GM23338 (cell line): ENCODE data around the gene RGS7. TPM values are rescaled to one million over a fixed set of nuclear protein-coding genes. Genes with fewer than 3 reads are reported as not detected.

Experiments
- ATAC-seq: fragments of 200-7000 bp; cut with Tn5 transposase; 3 replicates; pipeline ENCODE4 v1.9.1; 2020
- DNase-seq: peaks from one replicate; pipeline ENCODE4 v3.0.0-alpha.2; 2015; ENCODE audit warnings: low spot score
- H2AFZ ChIP-seq: fragments of 200-600 bp; sonication (generic); 2 replicates; pipeline ENCODE4 v1.8.0; 2016; ENCODE audit warnings: antibody characterized with exemption, mild to moderate bottlenecking, moderate library complexity
- H3F3A ChIP-seq: fragments of 200-600 bp; sonication (generic); replicated peaks from 2 replicates; pipeline ENCODE4 v1.8.0; 2017; ENCODE audit warnings: antibody characterized with exemption, mixed run types, low read depth
- H3K27ac ChIP-seq: fragments of 200-600 bp; sonication (generic); 2 replicates; pipeline ENCODE4 v1.6.1; 2016; ENCODE audit warnings: low read depth
- H3K27me3 ChIP-seq: fragments of 200-600 bp; sonication (generic); 2 replicates; pipeline ENCODE4 v1.8.0; 2016; ENCODE audit warnings: mild to moderate bottlenecking, mixed run types, moderate library complexity; ENCODE audit not compliant: insufficient read depth
- H3K36me3 ChIP-seq: fragments of 200-600 bp; sonication (generic); 2 replicates; pipeline ENCODE4 v1.8.0; 2016; ENCODE audit warnings: mild to moderate bottlenecking; ENCODE audit not compliant: insufficient read depth
- H3K4me1 ChIP-seq: fragments of 200-600 bp; sonication (generic); 2 replicates; pipeline ENCODE4 v1.8.0; 2016; ENCODE audit warnings: mild to moderate bottlenecking, moderate library complexity; ENCODE audit not compliant: insufficient read depth
- H3K4me2 ChIP-seq: fragments of 200-600 bp; sonication (generic); 2 replicates; pipeline ENCODE4 v1.7.1; 2017; ENCODE audit warnings: mixed run types
- H3K4me3 ChIP-seq: fragments of 200-600 bp; sonication (generic); 2 replicates; pipeline ENCODE4 v1.6.1; 2016; ENCODE audit warnings: mixed run types
- H3K79me2 ChIP-seq: fragments of 200-600 bp; sonication (generic); replicated peaks from 2 replicates; pipeline ENCODE4 v1.8.0; 2017; ENCODE audit warnings: mild to moderate bottlenecking; ENCODE audit not compliant: insufficient read depth
- H3K9me2 ChIP-seq: fragments of 200-600 bp; sonication (generic); 2 replicates; pipeline ENCODE4 v1.8.0; 2017; ENCODE audit not compliant: insufficient read depth
- H4K20me1 ChIP-seq: fragments of 200-600 bp; sonication (generic); replicated peaks from 2 replicates; pipeline ENCODE4 v1.8.0; 2017; ENCODE audit warnings: mild to moderate bottlenecking; ENCODE audit not compliant: insufficient read depth
- H3K27ac Mint-ChIP-seq: 2 replicates; pipeline ENCODE4 v1.8.0; 2020; ENCODE audit warnings: inconsistent platforms, mild to moderate bottlenecking, moderate library complexity, mixed read lengths
- H3K27me3 Mint-ChIP-seq: 3 replicates; pipeline ENCODE4 v1.8.0; 2022; ENCODE audit warnings: low read depth, mild to moderate bottlenecking, moderate library complexity, mixed read lengths, inconsistent platforms; ENCODE audit not compliant: insufficient read depth, poor library complexity
- H3K36me3 Mint-ChIP-seq: 3 replicates; pipeline ENCODE4 v1.8.0; 2021; ENCODE audit warnings: low read depth, mild to moderate bottlenecking, inconsistent platforms, moderate library complexity, mixed read lengths
- H3K4me1 Mint-ChIP-seq: 3 replicates; pipeline ENCODE4 v1.8.0; 2020; ENCODE audit warnings: mild to moderate bottlenecking, inconsistent platforms, mixed read lengths
- H3K4me3 Mint-ChIP-seq: 3 replicates; pipeline ENCODE4 v1.8.0; 2021; ENCODE audit warnings: moderate library complexity, mild to moderate bottlenecking, inconsistent platforms, mixed read lengths
- H3K9me3 Mint-ChIP-seq: 3 replicates; pipeline ENCODE4 v1.8.0; 2020; ENCODE audit warnings: moderate library complexity, mild to moderate bottlenecking, inconsistent platforms, mixed read lengths
- CREB1 ChIP-seq: fragments of 250-450 bp; sonication (Bioruptor Pico); IDR thresholded peaks from 2 replicates; pipeline ENCODE4 v1.5.0; 2020; ENCODE audit warnings: low read depth, mild to moderate bottlenecking, moderate library complexity
- EZH2phosphoT487 ChIP-seq: fragments of 200-600 bp; sonication (generic); IDR thresholded peaks from one replicate; pipeline ENCODE4 v1.8.1; 2018; ENCODE audit warnings: antibody characterized with exemption; ENCODE audit not compliant: unreplicated experiment
- JUNB ChIP-seq: IDR thresholded peaks from one replicate; pipeline ENCODE4 v1.6.1; 2016; ENCODE audit warnings: antibody characterized with exemption; ENCODE audit not compliant: unreplicated experiment
- NANOG ChIP-seq: IDR thresholded peaks from 2 replicates; pipeline ENCODE4 v1.6.1; 2016; ENCODE audit warnings: antibody characterized with exemption, borderline replicate concordance
- REST ChIP-seq: IDR thresholded peaks from one replicate; pipeline ENCODE4 v1.6.1; 2018; ENCODE audit warnings: antibody characterized with exemption; ENCODE audit not compliant: unreplicated experiment
- ZNF331 ChIP-seq: fragments of 250-450 bp; sonication (Bioruptor Pico); IDR thresholded peaks from 2 replicates; pipeline ENCODE4 v1.5.0; 2020; ENCODE audit warnings: low read depth, mild to moderate bottlenecking, moderate library complexity
- ZNF462 ChIP-seq: fragments of 250-450 bp; sonication (Bioruptor Pico); IDR thresholded peaks from 2 replicates; pipeline ENCODE4 v1.5.0; 2020; ENCODE audit warnings: mild to moderate bottlenecking, moderate library complexity
- polyA plus RNA-seq: library from polyadenylated mRNA; unstranded; fragments of >200 nt; fragmentation: Nextera tagmentation; extraction: Ambion mirVana; gene quantifications from 2 replicates; pipeline ENCODE4 v1.2.1, GENCODE V29; 2016
- total RNA-seq: library from RNA; depleted of rRNA; stranded (reverse); fragments of >200 nt; shearing (Covaris generic); gene quantifications from 2 replicates; pipeline ENCODE4 v1.2.3, GENCODE V29; 2014

RGS7 gene
- total and polyA plus RNA-seq, 2 experiments from 2014 or later: 2.0 to 2.2 TPM

GRCh38 chr1:241351841-241352240 is 5.2 kb downstream of the RGS7 start (continued):
- TF ChIP-seq ZNF462 (CRISPR knock-in tag): no peak
- no peak for TF ChIP-seq ZNF331 (CRISPR knock-in tag)
- no peak for TF ChIP-seq EZH2phosphoT487
- no peak for TF ChIP-seq REST
- TF ChIP-seq CREB1 (CRISPR knock-in tag): no peak
- TF ChIP-seq NANOG: no peak

- H3K4me2 ChIP-seq: no peak overlapping the region
- H3K9me3 Mint-ChIP-seq: no peaks in the 10 kb centered on the region
- H3K9me2 ChIP-seq: no peaks in the 10 kb centered on the region
- no peaks in the 10 kb centered on the region; the same call in 1 of the 2 replicates for H4K20me1 ChIP-seq
- no peak overlapping the region for H3K4me3 Mint-ChIP-seq
- no peak overlapping the region for H3K27ac ChIP-seq
- H3K36me3 ChIP-seq: no peaks in the 10 kb centered on the region
- no peak overlapping the region for H3K27ac Mint-ChIP-seq
- ATAC-seq (no peak), DNase-seq (no peak)
- no peaks in the 10 kb centered on the region for H3F3A ChIP-seq
- H3K27me3 ChIP-seq: no peaks in the 10 kb centered on the region
- H3K4me3 ChIP-seq: no peak overlapping the region
- H3K79me2 ChIP-seq: no peaks in the 10 kb centered on the region
- no peaks in the 10 kb centered on the region for H3K36me3 Mint-ChIP-seq
- no peak overlapping the region for H2AFZ ChIP-seq
- no peaks in the 10 kb centered on the region for H3K4me1 ChIP-seq
- H3K27me3 Mint-ChIP-seq: no peaks in the 10 kb centered on the region
- no peaks in the 10 kb centered on the region for H3K4me1 Mint-ChIP-seq
- TF ChIP-seq NANOG: no peak
- no peak for TF ChIP-seq JUNB
Measured at GRCh38 chr1:241343956-241344355, 13.0 kb downstream of the RGS7 start.
